H1 (cell line): ENCODE measurements around the gene CTAG1A. TPM values are rescaled to one million over a fixed set of nuclear protein-coding genes. Genes with fewer than 3 reads are reported as not detected.

ENCODE experiments used
- CTCF ChIA-PET: fragments of 300-600 bp; sonication (Branson Sonifier 250); formaldehyde crosslinking; loops from one replicate; lab custom pipeline; 2021; ENCODE audit not compliant: partially characterized antibody; lab: Charles Lee
- POLR2A ChIA-PET: fragments of 300-600 bp; sonication (Branson Sonifier 250); formaldehyde crosslinking; loops from one replicate; lab custom pipeline; 2021; ENCODE audit warnings: inconsistent platforms; ENCODE audit not compliant: partially characterized antibody; lab: Charles Lee
- DNase-seq, 2 experiments: peaks; one replicate each; pipeline versions ENCODE4 v3.0.0 to v3.0.0-alpha.2; 2010 to 2022; ENCODE audit warnings: low spot score in 2 of 2, low read depth in 1 of 2, mixed read lengths in 1 of 2
- FAIRE-seq: peaks from 2 replicates; lab custom pipeline; 2011; peaks lifted over from hg19 to GRCh38; lab: Jason Lieb, UNC
- H2AFZ ChIP-seq: 2 replicates; pipeline ENCODE4 v1.8.1; 2012; ENCODE audit warnings: low read length, inconsistent platforms
- H2AK5ac ChIP-seq: 2 replicates; pipeline ENCODE4 v1.6.1; 2013; ENCODE audit warnings: low read depth, low read length
- H2BK120ac ChIP-seq: replicated peaks from 2 replicates; pipeline ENCODE3; 2013; ENCODE audit warnings: low read depth, low read length, inconsistent platforms
- H2BK12ac ChIP-seq: 2 replicates; pipeline ENCODE4 v1.6.1; 2013; ENCODE audit warnings: low read depth, low read length
- H2BK15ac ChIP-seq: 2 replicates; pipeline ENCODE4 v1.6.1; 2013; ENCODE audit warnings: low read length
- H2BK20ac ChIP-seq: 2 replicates; pipeline ENCODE4 v1.6.1; 2013; ENCODE audit warnings: low read length
- H2BK5ac ChIP-seq: 2 replicates; pipeline ENCODE4 v1.6.1; 2013; ENCODE audit warnings: low read depth, low read length
- H3K14ac ChIP-seq: 2 replicates; pipeline ENCODE4 v1.6.1; 2013; ENCODE audit warnings: inconsistent platforms; ENCODE audit not compliant: insufficient read length
- H3K18ac ChIP-seq: 2 replicates; pipeline ENCODE4 v1.6.1; 2013; ENCODE audit warnings: low read length; ENCODE audit errors: extremely low read depth
- H3K23ac ChIP-seq: 2 replicates; pipeline ENCODE4 v1.6.1; 2013; ENCODE audit warnings: inconsistent platforms; ENCODE audit not compliant: insufficient read length
- H3K23me2 ChIP-seq: 2 replicates; pipeline ENCODE4 v1.6.1; 2013; ENCODE audit warnings: low read depth, low read length
- H3K27ac ChIP-seq: 2 replicates; pipeline ENCODE4 v1.6.1; 2011; ENCODE audit warnings: low read depth, low read length, inconsistent platforms
- H3K27me3 ChIP-seq, 4 experiments: replicated peaks in 1 of 4; 1 replicate in 1 of 4; 2 replicates in 3 of 4; pipeline versions ENCODE4 v1.6.1 to v1.8.1; 2011 to 2013; ENCODE audit warnings: low read length in 3 of 4, mild to moderate bottlenecking in 3 of 4, inconsistent platforms in 2 of 4, mixed read lengths in 2 of 4, moderate library complexity in 1 of 4; ENCODE audit not compliant: control insufficient read depth in 3 of 4, insufficient read depth in 3 of 4; ENCODE audit errors: extremely low read depth in 1 of 4
- H3K36me3 ChIP-seq, 4 experiments: 2 replicates each; pipeline versions ENCODE4 v1.6.1 to v1.8.1; 2011 to 2013; ENCODE audit warnings: mild to moderate bottlenecking in 4 of 4, low read length in 3 of 4, moderate library complexity in 2 of 4, control low read depth in 1 of 4, inconsistent platforms in 1 of 4; ENCODE audit not compliant: insufficient read depth in 4 of 4, control insufficient read depth in 2 of 4
- H3K4ac ChIP-seq: replicated peaks from 2 replicates; pipeline ENCODE3; 2013; ENCODE audit warnings: low read length, low read depth, mixed read lengths, inconsistent platforms; ENCODE audit not compliant: insufficient read length
- H3K4me1 ChIP-seq, 4 experiments: replicated peaks in 1 of 4; 1 replicate in 1 of 4; 2 replicates in 3 of 4; pipeline versions ENCODE4 v1.6.1 to v1.8.1; 2011 to 2013; ENCODE audit warnings: low read length in 3 of 4, inconsistent platforms in 2 of 4, mixed read lengths in 1 of 4; ENCODE audit not compliant: insufficient read depth in 4 of 4, control insufficient read depth in 3 of 4
- H3K4me2 ChIP-seq, 2 experiments: 2 replicates each; pipeline versions ENCODE4 v1.6.1 to v1.8.1; 2011 to 2013; ENCODE audit warnings: low read depth in 2 of 2, low read length in 2 of 2, control low read depth in 1 of 2, inconsistent platforms in 1 of 2, mild to moderate bottlenecking in 1 of 2; ENCODE audit not compliant: insufficient read depth in 1 of 2
- H3K4me3 ChIP-seq, 4 experiments: fragments of 200-600, 300-600 bp in 1 of 4; sonication (generic), shearing (Covaris generic), sonication (Bioruptor Twin) in 1 of 4; 2 replicates each; pipeline versions ENCODE4 v1.5.1 to v1.8.1; 2011 to 2016; ENCODE audit warnings: low read length in 4 of 4, low read depth in 3 of 4, control low read depth in 2 of 4, inconsistent platforms in 2 of 4, mild to moderate bottlenecking in 2 of 4, mixed read lengths in 1 of 4, moderate library complexity in 1 of 4; ENCODE audit not compliant: insufficient read depth in 2 of 4; ENCODE audit errors: extremely low read depth in 1 of 4
- H3K56ac ChIP-seq: replicated peaks from 2 replicates; pipeline ENCODE3; 2013; ENCODE audit warnings: low read depth, mild to moderate bottlenecking, mixed read lengths, low read length, inconsistent platforms; ENCODE audit not compliant: insufficient read length
- H3K79me1 ChIP-seq: 2 replicates; pipeline ENCODE4 v1.6.1; 2013; ENCODE audit warnings: low read depth, low read length, control low read depth
- H3K79me2 ChIP-seq, 2 experiments: 2 replicates each; pipeline versions ENCODE4 v1.6.1 to v1.8.1; 2012 to 2013; ENCODE audit warnings: low read length in 2 of 2, mild to moderate bottlenecking in 2 of 2, inconsistent platforms in 1 of 2; ENCODE audit not compliant: insufficient read depth in 2 of 2, control insufficient read depth in 1 of 2
- H3K9ac ChIP-seq, 4 experiments: replicated peaks in 1 of 4; 1 replicate in 1 of 4; 2 replicates in 3 of 4; pipeline versions ENCODE4 v1.6.1 to v1.8.1; 2011 to 2013; ENCODE audit warnings: low read depth in 3 of 4, low read length in 3 of 4, control low read depth in 2 of 4, mild to moderate bottlenecking in 2 of 4, moderate library complexity in 2 of 4, inconsistent platforms in 1 of 4; ENCODE audit errors: extremely low read depth in 1 of 4
- H3K9me3 ChIP-seq, 2 experiments: 2 replicates each; pipeline versions ENCODE4 v1.6.1 to v1.8.1; 2012 to 2013; ENCODE audit warnings: mild to moderate bottlenecking in 2 of 2, moderate library complexity in 2 of 2, control low read depth in 1 of 2, inconsistent platforms in 1 of 2, low read depth in 1 of 2, low read length in 1 of 2, mixed read lengths in 1 of 2; ENCODE audit not compliant: insufficient read depth in 2 of 2
- H4K20me1 ChIP-seq, 2 experiments: replicated peaks in 1 of 2; 2 replicates each; pipeline versions ENCODE3 to v1.8.1; 2011 to 2013; ENCODE audit warnings: inconsistent platforms in 2 of 2, low read length in 2 of 2, mild to moderate bottlenecking in 1 of 2; ENCODE audit not compliant: insufficient read depth in 2 of 2, control insufficient read depth in 1 of 2
- H4K5ac ChIP-seq: 2 replicates; pipeline ENCODE4 v1.6.1; 2013; ENCODE audit warnings: low read length, low read depth, mixed read lengths, inconsistent platforms; ENCODE audit not compliant: insufficient read length
- H4K8ac ChIP-seq: 2 replicates; pipeline ENCODE4 v1.8.0; 2013; ENCODE audit warnings: mild to moderate bottlenecking, moderate library complexity, low read length, inconsistent platforms; ENCODE audit not compliant: insufficient read depth; ENCODE audit errors: extremely low read depth
- H4K91ac ChIP-seq: replicated peaks from 2 replicates; pipeline ENCODE3; 2013; ENCODE audit warnings: low read length, mixed read lengths, inconsistent platforms; ENCODE audit not compliant: insufficient read length
- CBX8 ChIP-seq: fragments of 300-800, 300-1000 bp; sonication (generic); IDR thresholded peaks from 2 replicates; pipeline ENCODE4 v1.7.1; 2016; ENCODE audit warnings: low read depth, low read length, borderline replicate concordance
- CREB1 ChIP-seq: IDR thresholded peaks from 2 replicates; pipeline ENCODE4 v1.6.1; 2012; ENCODE audit warnings: inconsistent platforms
- EGR1 ChIP-seq: IDR thresholded peaks from 2 replicates; pipeline ENCODE4 v1.6.1; 2011; ENCODE audit warnings: low read depth, low read length, borderline replicate concordance
- EZH2 ChIP-seq: fragments of 200-600 bp; sonication (generic); IDR thresholded peaks from 2 replicates; pipeline ENCODE4 v1.7.1; 2012; ENCODE audit warnings: low read depth, mild to moderate bottlenecking, moderate library complexity, low read length, inconsistent platforms; ENCODE audit not compliant: severe bottlenecking
- GTF2F1 ChIP-seq: IDR thresholded peaks from 2 replicates; pipeline ENCODE4 v1.6.1; 2012; ENCODE audit warnings: low read depth, low read length, improper control_type of control experiment, borderline replicate concordance
- JUND ChIP-seq: IDR thresholded peaks from 2 replicates; pipeline ENCODE4 v1.6.1; 2011; ENCODE audit warnings: mild to moderate bottlenecking, improper control_type of control experiment, low read length
- NRF1 ChIP-seq: IDR thresholded peaks from 2 replicates; pipeline ENCODE4 v1.6.1; 2011; ENCODE audit warnings: mild to moderate bottlenecking, low read depth, low read length, improper control_type of control experiment
- SRF ChIP-seq: IDR thresholded peaks from 2 replicates; pipeline ENCODE4 v1.6.1; 2011; ENCODE audit warnings: mild to moderate bottlenecking, low read depth, low read length, moderate library complexity
- WGBS, 2 experiments: shearing (Covaris generic) in 1 of 2; methylation state at CpG; one replicate each; pipeline versions ENCODE4 v1.1.6 to v1.1.7; 2013 to 2015; ENCODE audit warnings: low lambda C conversion rate in 2 of 2, mixed read lengths in 2 of 2, inconsistent platforms in 1 of 2, low coverage in 1 of 2, missing lambda C conversion rate in 1 of 2; ENCODE audit not compliant: insufficient replicate concordance in 2 of 2, insufficient coverage in 1 of 2, insufficient read length in 1 of 2; ENCODE audit errors: extremely low coverage in 1 of 2, missing lambda C conversion rate in 1 of 2; 5-methylcytosine and 5-hydroxymethylcytosine counted together
- polyA plus RNA-seq, 7 experiments: library from polyadenylated mRNA; depleted of rRNA in 3 of 7; stranded (reverse) in 5 of 7; unstranded in 2 of 7; fragments of >200 nt in 5 of 7; fragments of 200-250 nt in 2 of 7; gene quantifications; 1 replicate in 5 of 7; 2 replicates in 1 of 7; 4 replicates in 1 of 7; pipeline versions ENCODE4 v1.2.1 to v1.2.3, GENCODE V29; 2011 to 2013; ENCODE audit warnings: missing spikeins in 2 of 7, mixed read lengths in 2 of 7
- total RNA-seq: library from RNA; stranded (reverse); fragmentation: NEBNext Ultra II Directional; extraction: Animal tissue kit (Norgen Biotek cat#: 25700); gene quantifications from 2 replicates; pipeline ENCODE4 v1.2.1, GENCODE V29; 2021
- TF ChIP-seq, protein P1 (sequence below): IDR thresholded peaks from 2 replicates; pipeline ENCODE4 v1.6.1; 2012; ENCODE audit warnings: low read length, inconsistent platforms
- TF ChIP-seq, protein P2 (sequence below): IDR thresholded peaks from 2 replicates; pipeline ENCODE4 v1.6.1; 2011; ENCODE audit warnings: low read depth, mild to moderate bottlenecking, low read length; ENCODE audit not compliant: insufficient read depth
- TF ChIP-seq, protein P3 (sequence below): IDR thresholded peaks from 2 replicates; pipeline ENCODE4 v1.6.1; 2012; ENCODE audit warnings: inconsistent platforms

Gene CTAG1A
- total and polyA plus RNA-seq, 2 of the 8 experiments (the other 6 are each of a cell fraction or from before 2014, with no cell fraction given), result not detected

DNA sequence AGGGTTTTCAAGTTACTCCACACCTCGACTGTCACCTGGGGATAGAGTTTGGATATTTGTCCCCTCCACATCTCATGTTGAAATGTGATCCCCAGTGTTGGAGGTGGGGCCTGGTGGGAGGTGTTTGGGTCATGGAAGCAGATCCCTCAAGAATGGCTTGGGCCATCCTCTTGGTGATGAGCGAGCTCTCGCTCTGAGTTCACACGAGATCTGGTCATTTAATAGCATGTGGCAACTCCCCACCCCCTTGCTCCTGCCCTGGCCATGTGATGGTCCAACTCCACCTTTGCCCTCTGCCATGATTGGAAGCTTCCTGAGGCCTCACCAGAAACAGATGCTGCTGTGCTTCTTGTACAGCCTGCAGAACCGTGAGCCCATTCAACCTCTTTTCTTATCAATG, 8.3 kb downstream of the CTAG1A start:
- H3K56ac ChIP-seq, result no peak overlapping the region
- CTCF ChIA-PET, result interaction anchor here (1.1 to 1.4 kb wide), 2 partner anchors 19 to 155 kb away, joined by 4 to 6 read pairs; no protein-coding TSS in a partner anchor
- H3K23ac ChIP-seq, result no peak overlapping the region
- H2BK12ac ChIP-seq, result no peak overlapping the region
- H3K18ac ChIP-seq, result no peak overlapping the region
- no peaks in the 10 kb centered on the region for H3K23me2 ChIP-seq
- 100% methylated on average over 3 of the region's 5 CpGs; no CpG with 5 or more reads in 1 of the 2 experiments for WGBS, 2 experiments
- H2AFZ ChIP-seq, result no peak overlapping the region
- FAIRE-seq (no peak), DNase-seq (no peak)
- H3K27ac ChIP-seq, result no peak overlapping the region
- H3K4me2 ChIP-seq, result no peak overlapping the region
- no peak overlapping the region for H4K5ac ChIP-seq
- H3K4ac ChIP-seq, result no peak overlapping the region
- peaks cover 0 to 8% (median 0%) of the 10 kb centered on the region in 4 experiments; a peak in 3 of 7 replicates for H3K4me1 ChIP-seq
- no peaks in the 10 kb centered on the region for H3K79me2 ChIP-seq
- POLR2A ChIA-PET, result no interaction called here
- H2BK20ac ChIP-seq, result no peak overlapping the region
- H2AK5ac ChIP-seq, result no peak overlapping the region
- no peak overlapping the region for H3K9ac ChIP-seq
- H3K9me3 ChIP-seq, result peaks cover 3 to 8% of the 10 kb centered on the region in 2 experiments; a peak in 3 of 4 replicates
- H3K14ac ChIP-seq, result no peak overlapping the region
- no peak overlapping the region for H3K4me3 ChIP-seq
- H3K36me3 ChIP-seq, result no peaks in the 10 kb centered on the region
- H3K79me1 ChIP-seq, result no peaks in the 10 kb centered on the region
- H2BK15ac ChIP-seq, result no peak overlapping the region
- no peak overlapping the region for H4K91ac ChIP-seq
- H2BK120ac ChIP-seq, result no peak overlapping the region
- H4K20me1 ChIP-seq, result no peaks in the 10 kb centered on the region
- no peak overlapping the region for H2BK5ac ChIP-seq
- no peak overlapping the region for H4K8ac ChIP-seq
- H3K27me3 ChIP-seq, result no peaks in the 10 kb centered on the region
- TF ChIP-seq NRF1 (no peak), SRF (no peak), GTF2F1 (no peak), EGR1 (no peak), JUND (no peak), CREB1 (no peak), EZH2 (no peak), CBX8 (no peak)
- TF ChIP-seq, protein P1, sequence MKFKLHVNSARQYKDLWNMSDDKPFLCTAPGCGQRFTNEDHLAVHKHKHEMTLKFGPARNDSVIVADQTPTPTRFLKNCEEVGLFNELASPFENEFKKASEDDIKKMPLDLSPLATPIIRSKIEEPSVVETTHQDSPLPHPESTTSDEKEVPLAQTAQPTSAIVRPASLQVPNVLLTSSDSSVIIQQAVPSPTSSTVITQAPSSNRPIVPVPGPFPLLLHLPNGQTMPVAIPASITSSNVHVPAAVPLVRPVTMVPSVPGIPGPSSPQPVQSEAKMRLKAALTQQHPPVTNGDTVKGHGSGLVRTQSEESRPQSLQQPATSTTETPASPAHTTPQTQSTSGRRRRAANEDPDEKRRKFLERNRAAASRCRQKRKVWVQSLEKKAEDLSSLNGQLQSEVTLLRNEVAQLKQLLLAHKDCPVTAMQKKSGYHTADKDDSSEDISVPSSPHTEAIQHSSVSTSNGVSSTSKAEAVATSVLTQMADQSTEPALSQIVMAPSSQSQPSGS, result no peak
- TF ChIP-seq, protein P2, sequence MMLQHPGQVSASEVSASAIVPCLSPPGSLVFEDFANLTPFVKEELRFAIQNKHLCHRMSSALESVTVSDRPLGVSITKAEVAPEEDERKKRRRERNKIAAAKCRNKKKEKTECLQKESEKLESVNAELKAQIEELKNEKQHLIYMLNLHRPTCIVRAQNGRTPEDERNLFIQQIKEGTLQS, result no peak
- TF ChIP-seq, protein P3, sequence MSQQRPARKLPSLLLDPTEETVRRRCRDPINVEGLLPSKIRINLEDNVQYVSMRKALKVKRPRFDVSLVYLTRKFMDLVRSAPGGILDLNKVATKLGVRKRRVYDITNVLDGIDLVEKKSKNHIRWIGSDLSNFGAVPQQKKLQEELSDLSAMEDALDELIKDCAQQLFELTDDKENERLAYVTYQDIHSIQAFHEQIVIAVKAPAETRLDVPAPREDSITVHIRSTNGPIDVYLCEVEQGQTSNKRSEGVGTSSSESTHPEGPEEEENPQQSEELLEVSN, result no peak
